Thoracic aorta (tissue), 2 donors: Measurements from ENCODE around the gene OR6C2. TPM values are rescaled to one million over a fixed set of nuclear protein-coding genes. Genes with fewer than 3 reads are reported as not detected.
"Not testable (repeated sequence)": the region's sequence is repeated elsewhere in the genome, so short reads cannot be mapped to it uniquely, and the experiment has no call there.

Source experiments
- ATAC-seq: fragments of 150-250 bp; one replicate; pipeline ENCODE4 v1.8.0; 2017; ENCODE audit warnings: low read depth; ENCODE audit not compliant: insufficient number of reproducible peaks, low FRiP score
- DNase-seq: peaks from one replicate; pipeline ENCODE4 v3.0.0-alpha.2; 2020; ENCODE audit warnings: low spot score
- H3K27ac ChIP-seq, 2 donors: fragments of 200-600 bp; sonication (generic); 1 replicate in 1 of 2; 2 replicates in 1 of 2; pipeline ENCODE4 v1.5.1; 2016; ENCODE audit warnings: mild to moderate bottlenecking in 2 of 2, moderate library complexity in 2 of 2
- H3K27me3 ChIP-seq: fragments of 200-600 bp; sonication (generic); replicated peaks from 2 replicates; pipeline ENCODE4 v1.6.0; 2016; ENCODE audit warnings: mild to moderate bottlenecking; ENCODE audit not compliant: insufficient read depth
- H3K36me3 ChIP-seq: fragments of 200-600 bp; sonication (generic); one replicate; pipeline ENCODE4 v1.5.1; 2016
- H3K4me1 ChIP-seq, 2 donors: fragments of 200-600 bp; sonication (generic); 1 replicate in 1 of 2; 2 replicates in 1 of 2; pipeline versions ENCODE4 v1.5.1 to v1.6.0; 2016; ENCODE audit warnings: low read depth in 2 of 2, mild to moderate bottlenecking in 1 of 2; ENCODE audit not compliant: control insufficient read depth in 1 of 2
- H3K4me3 ChIP-seq: fragments of 200-600 bp; sonication (generic); 2 replicates; pipeline ENCODE4 v1.5.1; 2016; ENCODE audit warnings: mild to moderate bottlenecking
- H3K9me3 ChIP-seq: fragments of 200-600 bp; sonication (generic); 2 replicates; pipeline ENCODE4 v1.5.1; 2016
- CTCF ChIP-seq: fragments of 200-600 bp; sonication (generic); IDR thresholded peaks from one replicate; pipeline ENCODE4 v1.5.1; 2019; ENCODE audit warnings: antibody characterized with exemption
- total RNA-seq, 2 donors: library from RNA; depleted of rRNA; stranded (reverse); fragments of >200 nt; gene quantifications; one replicate each; pipeline versions ENCODE4 v1.1.0 to v1.2.3, GENCODE V29; 2016

The OR6C2 gene
- total RNA-seq, 2 donors from 2014 or later = not detected

- peaks cover 3% of the 10 kb centered on the region for H3K9me3 ChIP-seq
- DNase-seq (no peak), ATAC-seq (no peak)
- no peaks in the 10 kb centered on the region for H3K36me3 ChIP-seq
- no peak overlapping the region for H3K4me3 ChIP-seq
- H3K4me1 ChIP-seq = no peaks in the 10 kb centered on the region
- no peaks in the 10 kb centered on the region for H3K27me3 ChIP-seq
- no peak for TF ChIP-seq CTCF
- H3K27ac ChIP-seq = no peak overlapping the region
These were observed 1.5 kb downstream of the OR6C2 start for GRCh38 chr12:55445357-55445756.

GRCh38 chr12:55446326-55446725 is 2.5 kb downstream of the OR6C2 start:
- H3K27me3 ChIP-seq = no peaks in the 10 kb centered on the region
- H3K4me1 ChIP-seq = no peaks in the 10 kb centered on the region
- H3K27ac ChIP-seq = no peak overlapping the region
- ATAC-seq = no peak
- no peak overlapping the region for H3K4me3 ChIP-seq
- H3K36me3 ChIP-seq = no peaks in the 10 kb centered on the region
- no peak for TF ChIP-seq CTCF
- no peaks in the 10 kb centered on the region for H3K9me3 ChIP-seq
- no peak for DNase-seq

- Histone ChIP-seq H3K27me3 (no peaks in the 10 kb centered on the region), H3K36me3 (no peaks in the 10 kb centered on the region), H3K9me3 (no peaks in the 10 kb centered on the region), H3K4me3 (no peak overlapping the region), H3K27ac (no peak overlapping the region), H3K4me1 (no peaks in the 10 kb centered on the region)
- TF ChIP-seq CTCF = no peak
- ATAC-seq (no peak), DNase-seq (no peak)
These were observed 4.9 kb downstream of the OR6C2 start for GRCh38 chr12:55448825-55449224.

GRCh38 chr12:55464926-55465325 is 21.1 kb downstream of the OR6C2 start:
- not testable (repeated sequence) for H3K27me3 ChIP-seq, ATAC-seq, H3K36me3 ChIP-seq, H3K4me1 ChIP-seq, H3K27ac ChIP-seq, DNase-seq, H3K4me3 ChIP-seq, H3K9me3 ChIP-seq

- TF ChIP-seq CTCF = no peak
- ATAC-seq = no peak
- Histone ChIP-seq H3K27me3 (no peaks in the 10 kb centered on the region), H3K9me3 (no peaks in the 10 kb centered on the region), H3K36me3 (no peaks in the 10 kb centered on the region), H3K27ac (no peak overlapping the region), H3K4me1 (no peaks in the 10 kb centered on the region), H3K4me3 (no peak overlapping the region)
- DNase-seq = no peak
These were observed 24.0 kb downstream of the OR6C2 start for GRCh38 chr12:55467836-55468235.

GRCh38 chr12:55469291-55469690 is 25.4 kb downstream of the OR6C2 start:
- H3K9me3 ChIP-seq = no peaks in the 10 kb centered on the region
- no peaks in the 10 kb centered on the region for H3K36me3 ChIP-seq
- DNase-seq (no peak), ATAC-seq (no peak)
- no peaks in the 10 kb centered on the region for H3K4me1 ChIP-seq
- no peak overlapping the region for H3K4me3 ChIP-seq
- no peaks in the 10 kb centered on the region for H3K27me3 ChIP-seq
- no peak for TF ChIP-seq CTCF
- H3K27ac ChIP-seq = no peak overlapping the region
